ENCODE results near the gene OR8B3.

Gene OR8B3, protein sequence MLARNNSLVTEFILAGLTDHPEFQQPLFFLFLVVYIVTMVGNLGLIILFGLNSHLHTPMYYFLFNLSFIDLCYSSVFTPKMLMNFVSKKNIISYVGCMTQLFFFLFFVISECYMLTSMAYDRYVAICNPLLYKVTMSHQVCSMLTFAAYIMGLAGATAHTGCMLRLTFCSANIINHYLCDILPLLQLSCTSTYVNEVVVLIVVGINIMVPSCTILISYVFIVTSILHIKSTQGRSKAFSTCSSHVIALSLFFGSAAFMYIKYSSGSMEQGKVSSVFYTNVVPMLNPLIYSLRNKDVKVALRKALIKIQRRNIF

DNA sequence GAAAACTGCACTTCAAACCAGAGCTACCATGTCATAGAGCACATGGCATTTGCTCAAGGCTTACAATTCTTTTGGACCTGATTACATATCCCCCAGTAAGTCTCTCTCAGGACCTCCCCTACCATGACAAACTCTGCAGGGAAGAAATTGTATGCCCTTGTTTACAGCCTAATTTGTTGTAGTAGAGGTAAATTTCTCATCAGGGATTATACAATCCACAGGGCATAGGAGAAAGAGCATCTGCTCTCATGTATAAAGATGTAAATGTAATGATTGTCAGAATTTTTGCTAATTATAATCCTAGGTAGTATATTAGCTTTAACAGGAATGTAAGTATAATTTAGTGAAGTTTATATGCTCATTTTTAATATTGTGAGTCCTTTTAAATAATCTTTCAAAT is at the start of gene OR8B3:
OR8B3 (minus strand) TSS at position 101 of the 400 bp plus-strand sequence. CDS start 1,673 bp downstream, outside the sequence.
- peaks cover 4% of the 10 kb centered on the region for H3K4me1 Mint-ChIP-seq (ENCODE audit: low read depth)
- no peak within 1 kb of the TSS for H3K27ac Mint-ChIP-seq
- H3K36me3 Mint-ChIP-seq (ENCODE audit: low read depth) = no peaks in the 10 kb centered on the region
- intact Hi-C loops (cut with micrococcal nuclease) = no loop called here
- H3K4me3 Mint-ChIP-seq = no peak within 1 kb of the TSS
- no peaks in the 10 kb centered on the region for H3K9me3 Mint-ChIP-seq
- H3K27me3 Mint-ChIP-seq = no peaks in the 10 kb centered on the region

DNA sequence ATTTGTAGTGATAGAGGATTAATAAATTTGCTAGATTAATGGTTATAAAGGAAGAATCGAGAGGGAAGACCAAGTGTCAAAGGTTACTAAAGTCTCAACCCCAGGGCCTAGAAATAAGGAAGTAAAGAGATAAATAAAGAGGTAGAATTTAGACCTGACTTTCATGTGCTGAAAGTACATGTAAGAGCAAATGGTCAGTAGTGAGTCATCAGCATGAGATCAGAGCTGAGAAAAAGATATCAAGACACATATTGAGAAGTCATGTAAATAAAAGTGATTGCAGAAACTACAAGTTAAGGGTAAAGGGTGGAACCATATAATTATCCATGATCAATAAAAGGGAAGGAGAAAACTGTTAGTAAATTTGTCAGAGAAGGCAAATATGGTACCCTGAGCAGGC is 48.1 kb upstream of the OR8B3 start:
- Mint-ChIP-seq H3K27me3 (no peaks in the 10 kb centered on the region), H3K4me1 (ENCODE audit: low read depth) (no peaks in the 10 kb centered on the region), H3K27ac (no peak overlapping the region), H3K36me3 (ENCODE audit: low read depth) (no peaks in the 10 kb centered on the region), H3K9me3 (no peaks in the 10 kb centered on the region), H3K4me3 (no peak overlapping the region)
- intact Hi-C loops (cut with micrococcal nuclease) = no loop called here

DNA sequence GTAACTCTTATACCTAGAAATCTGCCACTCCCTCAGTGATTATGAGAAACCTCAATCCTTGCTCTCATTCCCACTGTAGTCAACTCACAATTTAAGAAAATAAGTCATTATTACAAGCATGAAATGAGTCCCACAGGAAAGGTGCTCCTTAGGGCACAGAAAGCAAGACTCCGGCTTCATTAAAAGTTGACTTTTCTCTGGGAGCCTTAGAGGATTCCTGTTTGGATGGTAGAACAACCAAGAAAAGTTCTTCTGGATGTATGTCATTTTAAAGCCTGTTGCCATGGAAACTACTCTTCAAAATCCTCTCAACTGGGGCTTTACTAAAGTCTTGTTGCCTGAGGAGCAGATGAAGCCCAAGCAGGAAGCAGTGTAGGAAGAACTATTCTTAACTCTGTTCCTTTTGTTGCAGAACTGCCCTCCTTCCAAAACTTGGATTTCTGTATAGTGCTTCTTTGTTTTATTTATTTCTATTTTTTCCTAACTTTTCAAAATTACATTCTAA is 46.9 kb upstream of the OR8B3 start, which contains the start of gene OR8B8:
OR8B8 (minus strand) TSS at position 51 of the 505 bp plus-strand sequence. CDS start 4,611 bp downstream, outside the sequence.
- Mint-ChIP-seq H3K27me3 (no peaks in the 10 kb centered on the region), H3K9me3 (no peaks in the 10 kb centered on the region), H3K36me3 (ENCODE audit: low read depth) (no peaks in the 10 kb centered on the region), H3K4me1 (ENCODE audit: low read depth) (no peaks in the 10 kb centered on the region), H3K4me3 (no peak within 1 kb of the TSS), H3K27ac (no peak within 1 kb of the TSS)
- intact Hi-C loops (cut with micrococcal nuclease) = no loop called here

DNA sequence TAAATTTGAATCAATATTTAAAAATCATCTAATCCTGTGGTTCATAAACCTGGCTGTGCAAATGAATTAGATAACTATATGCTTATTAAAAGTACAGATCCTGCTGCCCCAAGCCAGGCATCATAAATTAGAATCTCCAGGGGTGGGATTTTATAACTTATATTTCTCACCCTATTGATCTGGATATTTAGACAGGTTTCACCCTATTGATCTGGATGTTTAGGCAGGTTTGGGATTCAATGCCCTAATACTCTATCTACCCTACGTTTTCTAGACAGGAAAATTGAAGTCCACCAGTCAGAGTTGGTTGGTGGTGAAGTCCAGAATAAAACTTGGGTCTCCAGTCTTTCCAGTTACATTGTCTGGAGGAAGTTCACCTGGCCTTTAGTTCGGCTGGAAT is 44.0 kb upstream of the OR8B3 start:
- Mint-ChIP-seq H3K9me3 (no peaks in the 10 kb centered on the region), H3K4me1 (ENCODE audit: low read depth) (no peaks in the 10 kb centered on the region), H3K4me3 (no peak overlapping the region), H3K27me3 (peaks cover 4% of the 10 kb centered on the region), H3K36me3 (ENCODE audit: low read depth) (no peaks in the 10 kb centered on the region), H3K27ac (no peak overlapping the region)
- intact Hi-C loops (cut with micrococcal nuclease) = no loop called here

DNA sequence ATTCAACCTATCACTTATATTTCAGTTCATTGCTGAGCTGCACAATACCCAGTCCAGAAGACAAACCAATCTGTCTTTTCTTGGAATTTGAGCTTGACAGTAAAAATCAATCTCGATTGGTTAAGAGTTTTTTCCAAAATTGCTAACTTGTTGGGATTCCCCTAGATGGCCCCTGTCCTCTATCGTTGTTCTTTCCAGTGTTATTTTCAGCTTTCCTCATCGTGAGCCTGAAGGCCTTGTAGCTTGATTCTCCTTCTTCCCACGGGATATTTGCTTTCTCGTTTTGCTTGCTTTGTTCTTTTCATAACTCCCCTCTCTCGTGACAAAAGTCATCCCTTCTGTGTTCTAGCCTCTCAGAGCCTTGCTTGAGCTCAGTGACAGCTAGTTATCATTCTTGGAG is 43.6 kb upstream of the OR8B3 start:
- Mint-ChIP-seq H3K27me3 (peaks cover 4% of the 10 kb centered on the region), H3K36me3 (ENCODE audit: low read depth) (no peaks in the 10 kb centered on the region), H3K4me1 (ENCODE audit: low read depth) (no peaks in the 10 kb centered on the region), H3K9me3 (no peaks in the 10 kb centered on the region), H3K27ac (no peak overlapping the region), H3K4me3 (no peak overlapping the region)
- intact Hi-C loops (cut with micrococcal nuclease) = no loop called here

DNA sequence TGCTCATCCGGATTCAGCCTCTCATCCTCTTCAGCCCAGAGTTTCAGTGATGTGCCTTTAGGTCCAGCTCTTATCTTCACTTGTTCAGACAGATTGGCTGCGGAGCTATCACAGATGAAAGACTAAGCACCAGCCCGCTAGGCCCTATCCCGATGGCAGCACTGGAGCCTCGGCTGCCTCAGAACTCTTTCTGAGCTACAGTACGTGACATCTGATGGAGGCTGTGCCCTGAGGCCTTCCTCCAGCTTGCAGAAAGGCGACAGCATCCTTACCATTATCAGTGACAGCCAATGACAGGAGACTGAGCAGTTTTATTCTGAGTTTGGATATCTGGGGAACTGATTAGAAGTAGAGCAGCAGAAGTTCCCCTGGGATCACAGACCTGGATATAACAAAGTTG is 42.7 kb upstream of the OR8B3 start:
- Mint-ChIP-seq H3K4me3 (no peak overlapping the region), H3K4me1 (ENCODE audit: low read depth) (no peaks in the 10 kb centered on the region), H3K9me3 (no peaks in the 10 kb centered on the region), H3K27me3 (peaks cover 4% of the 10 kb centered on the region), H3K36me3 (ENCODE audit: low read depth) (no peaks in the 10 kb centered on the region), H3K27ac (no peak overlapping the region)
- intact Hi-C loops (cut with micrococcal nuclease) = no loop called here

DNA sequence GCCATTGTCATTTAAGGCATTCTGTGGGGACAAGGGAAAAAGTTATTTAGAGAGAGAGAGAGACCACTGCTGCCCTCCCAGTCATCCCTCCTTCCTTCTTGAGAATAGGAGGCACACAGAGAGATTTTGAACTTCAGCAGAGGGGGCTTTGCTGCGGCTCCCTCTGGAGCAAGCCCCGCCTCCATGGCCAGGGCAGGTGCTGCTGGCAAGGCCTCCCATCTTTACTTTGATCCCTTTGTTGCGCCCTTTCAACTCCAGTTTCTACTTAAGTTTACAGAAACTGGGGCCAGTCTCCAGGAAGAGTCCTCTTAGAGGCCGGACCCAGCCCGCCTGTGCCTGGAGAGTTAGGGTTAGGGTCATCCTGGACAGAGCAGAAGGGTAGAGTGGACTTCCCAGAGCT is 42.3 kb upstream of the OR8B3 start:
- Mint-ChIP-seq H3K27me3 (peaks cover 4% of the 10 kb centered on the region), H3K36me3 (ENCODE audit: low read depth) (no peaks in the 10 kb centered on the region), H3K4me1 (ENCODE audit: low read depth) (no peaks in the 10 kb centered on the region), H3K27ac (no peak overlapping the region), H3K4me3 (no peak overlapping the region), H3K9me3 (no peaks in the 10 kb centered on the region)
- intact Hi-C loops (cut with micrococcal nuclease) = no loop called here

DNA sequence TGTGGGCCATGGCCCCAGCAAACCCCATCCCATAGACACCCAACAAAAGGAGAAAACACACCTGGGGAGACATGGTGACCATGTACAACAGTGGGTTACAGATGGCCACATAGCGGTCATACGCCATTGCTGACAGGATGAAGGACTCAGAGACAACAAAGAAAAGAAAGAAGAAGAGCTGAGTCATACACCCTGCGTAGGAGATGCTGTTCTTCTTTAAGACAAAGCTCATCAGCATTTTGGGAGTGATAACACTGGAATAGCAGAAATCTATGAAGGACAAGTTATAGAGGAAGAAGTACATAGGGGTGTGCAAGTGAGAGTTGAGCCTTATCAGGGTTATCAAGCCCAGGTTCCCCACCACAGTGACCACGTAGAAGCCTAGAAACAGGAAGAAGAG is 41.8 kb upstream of the OR8B3 start:
- Mint-ChIP-seq H3K4me3 (no peak overlapping the region), H3K27ac (no peak overlapping the region), H3K27me3 (peaks cover 4% of the 10 kb centered on the region), H3K36me3 (ENCODE audit: low read depth) (no peaks in the 10 kb centered on the region), H3K9me3 (no peaks in the 10 kb centered on the region), H3K4me1 (ENCODE audit: low read depth) (no peaks in the 10 kb centered on the region)
- intact Hi-C loops (cut with micrococcal nuclease) = no loop called here

DNA sequence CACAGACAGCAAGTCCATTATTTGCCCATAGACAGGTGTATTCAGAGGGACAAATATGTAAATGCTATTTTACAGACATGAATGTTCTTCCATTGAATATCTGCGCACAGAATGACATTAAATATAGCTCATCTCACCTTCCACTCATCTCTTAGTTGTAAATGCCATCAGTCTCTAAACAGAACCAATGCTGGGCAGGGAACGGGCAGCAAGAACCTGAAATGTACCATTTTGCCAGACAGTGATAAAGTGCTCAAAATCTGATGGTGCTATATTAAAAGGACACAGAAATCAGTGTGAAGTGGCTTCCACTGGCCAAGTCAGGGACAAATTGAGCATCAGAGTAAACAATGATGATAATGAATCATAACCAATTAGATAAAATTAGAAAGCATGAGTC is 35.9 kb upstream of the OR8B3 start:
- Mint-ChIP-seq H3K4me1 (ENCODE audit: low read depth) (no peaks in the 10 kb centered on the region), H3K27me3 (peaks cover 4% of the 10 kb centered on the region), H3K9me3 (no peaks in the 10 kb centered on the region), H3K27ac (no peak overlapping the region), H3K36me3 (ENCODE audit: low read depth) (no peaks in the 10 kb centered on the region), H3K4me3 (no peak overlapping the region)
- intact Hi-C loops (cut with micrococcal nuclease) = no loop called here

DNA sequence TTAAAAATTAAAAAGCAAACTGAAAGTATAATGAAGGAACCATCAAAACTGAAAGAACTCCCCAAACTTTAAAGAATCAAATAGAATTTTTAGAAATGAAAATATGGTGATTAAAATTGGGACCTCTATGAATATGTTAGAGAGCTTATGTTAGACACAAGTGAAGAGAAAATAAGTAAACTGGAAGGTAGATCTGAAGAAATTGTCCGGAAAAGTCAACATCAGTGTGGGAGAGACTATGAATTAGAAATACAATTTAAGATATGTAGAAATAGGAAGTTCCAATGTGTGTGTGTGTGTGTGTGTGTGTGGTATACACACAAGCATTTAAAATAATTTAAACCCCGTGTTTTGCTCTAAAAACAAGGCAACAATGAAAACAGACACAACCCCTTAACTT is 30.8 kb upstream of the OR8B3 start:
- no peaks in the 10 kb centered on the region for H3K4me1 Mint-ChIP-seq (ENCODE audit: low read depth)
- no peak overlapping the region for H3K27ac Mint-ChIP-seq
- H3K9me3 Mint-ChIP-seq = no peaks in the 10 kb centered on the region
- H3K27me3 Mint-ChIP-seq = no peaks in the 10 kb centered on the region
- H3K4me3 Mint-ChIP-seq = no peak overlapping the region
- H3K36me3 Mint-ChIP-seq (ENCODE audit: low read depth) = no peaks in the 10 kb centered on the region
- intact Hi-C loops (cut with micrococcal nuclease) = no loop called here

DNA sequence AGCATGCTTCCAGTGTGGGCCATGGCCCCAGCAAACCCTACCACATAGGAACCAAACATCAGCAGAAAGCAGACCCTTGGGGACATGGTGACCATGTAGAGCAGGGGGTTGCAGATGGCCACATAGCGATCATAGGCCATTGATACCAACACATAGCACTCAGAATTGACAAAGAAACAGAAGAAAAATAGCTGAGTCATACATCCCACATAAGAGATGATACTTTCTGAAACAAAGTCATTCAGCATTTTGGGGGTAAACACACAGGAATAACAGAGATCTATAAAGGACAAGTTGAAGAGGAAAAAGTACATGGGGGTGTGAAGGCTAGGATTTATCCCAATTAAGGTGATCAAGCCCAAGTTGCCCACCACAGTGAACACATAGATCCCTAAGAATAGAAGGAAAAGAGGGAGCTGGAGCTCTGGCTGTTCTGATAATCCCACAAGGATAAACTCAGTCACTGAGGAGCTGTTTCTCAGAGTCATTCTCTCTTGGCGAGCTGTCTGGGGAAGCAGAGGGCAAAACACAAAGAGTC is 25.6 kb upstream of the OR8B3 start, which contains the start of gene OR8B4:
OR8B4 (minus strand) TSS at position 488 of the 538 bp plus-strand sequence; CDS start at position 488, 0 bp downstream.
- intact Hi-C loops (cut with micrococcal nuclease) = no loop called here
- H3K9me3 Mint-ChIP-seq = no peaks in the 10 kb centered on the region
- H3K27ac Mint-ChIP-seq = no peak within 1 kb of the TSS
- no peaks in the 10 kb centered on the region for H3K4me1 Mint-ChIP-seq (ENCODE audit: low read depth)
- H3K4me3 Mint-ChIP-seq = no peak within 1 kb of the TSS
- peaks cover 5% of the 10 kb centered on the region for H3K27me3 Mint-ChIP-seq
- no peaks in the 10 kb centered on the region for H3K36me3 Mint-ChIP-seq (ENCODE audit: low read depth)

DNA sequence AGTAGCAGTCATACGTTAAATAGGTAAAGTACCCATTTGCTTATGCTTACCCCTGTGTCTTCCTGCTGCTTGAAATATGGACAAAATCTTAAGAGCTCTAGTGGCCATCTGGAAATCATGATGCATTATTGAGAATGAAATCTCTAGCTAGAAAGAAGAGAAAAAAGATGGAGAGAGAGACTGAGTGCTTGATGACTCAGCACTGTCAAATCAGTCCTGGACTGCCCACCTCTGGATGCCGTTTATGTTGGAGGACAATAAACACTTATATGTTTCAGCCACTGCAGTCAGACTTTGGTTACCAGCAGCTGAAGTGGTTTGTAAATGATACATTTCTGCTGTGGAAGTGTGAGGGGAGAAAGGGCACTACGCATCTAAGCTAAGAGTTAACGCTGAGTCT is 22.2 kb upstream of the OR8B3 start:
- Mint-ChIP-seq H3K9me3 (no peaks in the 10 kb centered on the region), H3K4me3 (no peak overlapping the region), H3K27me3 (peaks cover 8% of the 10 kb centered on the region), H3K27ac (no peak overlapping the region), H3K4me1 (ENCODE audit: low read depth) (no peaks in the 10 kb centered on the region), H3K36me3 (ENCODE audit: low read depth) (no peaks in the 10 kb centered on the region)
- intact Hi-C loops (cut with micrococcal nuclease) = no loop called here

DNA sequence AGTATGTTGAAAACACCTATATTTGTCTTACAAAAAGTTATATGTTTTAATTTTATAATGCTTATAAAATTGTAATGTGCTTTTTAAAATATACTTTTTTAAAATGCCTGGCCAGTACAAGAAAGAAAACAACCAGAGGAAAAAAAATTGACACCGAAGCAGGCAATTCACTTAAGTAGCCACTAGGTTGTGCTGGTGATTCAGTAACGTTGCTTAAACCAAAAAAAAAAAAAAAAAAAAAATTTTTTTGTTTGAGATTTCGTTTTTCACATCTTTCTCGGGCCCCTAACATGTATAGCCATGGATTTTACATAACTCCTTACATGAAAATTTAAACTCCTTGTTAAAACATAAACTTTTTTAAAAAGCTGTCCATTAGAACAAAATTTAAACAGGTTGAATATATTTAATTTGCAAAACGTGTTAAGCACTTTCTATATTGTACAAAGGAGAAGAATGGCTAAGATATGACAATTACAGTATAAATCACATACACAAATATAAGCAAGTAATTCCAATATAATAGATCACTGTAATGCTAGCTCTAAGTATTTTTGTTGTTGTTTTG is 16.6 kb upstream of the OR8B3 start:
- H3K9me3 Mint-ChIP-seq = no peaks in the 10 kb centered on the region

DNA sequence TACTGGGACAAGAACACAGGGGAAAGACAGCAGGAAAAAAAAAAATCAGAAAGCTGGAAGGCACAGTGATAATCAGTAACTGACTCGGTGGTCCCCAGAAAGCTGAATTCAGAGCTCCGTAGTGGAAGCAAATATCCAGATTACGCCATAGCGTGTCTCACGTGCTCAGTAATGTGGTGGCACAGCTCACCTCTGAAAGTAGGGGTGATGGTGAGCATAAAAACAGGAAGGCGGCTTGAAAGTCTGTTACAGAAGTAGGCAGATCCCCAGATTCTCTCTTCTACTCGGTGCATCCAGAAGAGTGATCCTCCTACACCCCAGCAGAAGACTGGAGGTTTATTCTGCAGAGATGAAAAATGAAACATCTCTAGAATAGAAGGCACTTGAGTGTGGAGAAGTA is 11.1 kb upstream of the OR8B3 start:
- Mint-ChIP-seq H3K4me1 (ENCODE audit: low read depth) (no peaks in the 10 kb centered on the region), H3K27me3 (peaks cover 18% of the 10 kb centered on the region), H3K9me3 (no peaks in the 10 kb centered on the region), H3K36me3 (ENCODE audit: low read depth) (no peaks in the 10 kb centered on the region), H3K27ac (no peak overlapping the region), H3K4me3 (no peak overlapping the region)
- intact Hi-C loops (cut with micrococcal nuclease) = loop anchor here (5.0 kb wide), 1 partner anchor 343 kb away; no protein-coding TSS in a partner anchor

More for the DNA sequence above, 16.6 kb upstream of the OR8B3 start:
- H3K27me3 Mint-ChIP-seq = peaks cover 15% of the 10 kb centered on the region
- intact Hi-C loops (cut with micrococcal nuclease) = loop anchor here (1.0 to 5.0 kb wide), 2 partner anchors 171 to 422 kb away; no protein-coding TSS in a partner anchor
- H3K36me3 Mint-ChIP-seq (ENCODE audit: low read depth) = no peaks in the 10 kb centered on the region
- H3K4me1 Mint-ChIP-seq (ENCODE audit: low read depth) = no peaks in the 10 kb centered on the region
- no peak overlapping the region for H3K4me3 Mint-ChIP-seq
- H3K27ac Mint-ChIP-seq = no peak overlapping the region

All from dendritic cell treated with granulocyte-macrophage colony-stimulating factor and Interleukin-4, amounts not matched to agents 40 ng/mL and 50 ng/mL, for 4 days (primary cell).